ENCODE results near the gene CSHL1.
A peak's percentile ranks its signal among the peaks of the same experiment; 100 is the strongest.

DNA sequence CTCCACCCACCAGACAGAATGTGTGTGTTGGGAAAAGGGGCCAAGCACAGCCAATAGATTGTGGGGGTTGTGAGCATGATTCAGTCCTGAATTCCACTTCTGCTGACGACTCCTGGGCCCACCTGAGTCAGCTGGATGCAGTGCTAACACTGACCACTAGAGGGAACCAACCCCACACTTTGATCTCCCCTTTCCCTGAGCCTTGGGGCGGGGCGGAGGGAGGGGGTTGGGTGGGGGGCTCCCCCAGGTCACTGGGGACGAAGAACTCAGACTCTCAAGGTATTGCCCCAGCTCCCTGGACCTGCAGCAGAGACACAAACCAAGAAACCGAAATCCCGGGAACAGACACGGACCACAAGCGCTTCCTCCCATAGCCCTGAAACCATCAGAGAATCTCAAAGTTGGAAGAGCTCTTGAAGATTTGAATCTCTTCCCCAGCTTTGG is 621 bp upstream of the CSHL1 start:
- TF ChIP-seq, protein P1, sequence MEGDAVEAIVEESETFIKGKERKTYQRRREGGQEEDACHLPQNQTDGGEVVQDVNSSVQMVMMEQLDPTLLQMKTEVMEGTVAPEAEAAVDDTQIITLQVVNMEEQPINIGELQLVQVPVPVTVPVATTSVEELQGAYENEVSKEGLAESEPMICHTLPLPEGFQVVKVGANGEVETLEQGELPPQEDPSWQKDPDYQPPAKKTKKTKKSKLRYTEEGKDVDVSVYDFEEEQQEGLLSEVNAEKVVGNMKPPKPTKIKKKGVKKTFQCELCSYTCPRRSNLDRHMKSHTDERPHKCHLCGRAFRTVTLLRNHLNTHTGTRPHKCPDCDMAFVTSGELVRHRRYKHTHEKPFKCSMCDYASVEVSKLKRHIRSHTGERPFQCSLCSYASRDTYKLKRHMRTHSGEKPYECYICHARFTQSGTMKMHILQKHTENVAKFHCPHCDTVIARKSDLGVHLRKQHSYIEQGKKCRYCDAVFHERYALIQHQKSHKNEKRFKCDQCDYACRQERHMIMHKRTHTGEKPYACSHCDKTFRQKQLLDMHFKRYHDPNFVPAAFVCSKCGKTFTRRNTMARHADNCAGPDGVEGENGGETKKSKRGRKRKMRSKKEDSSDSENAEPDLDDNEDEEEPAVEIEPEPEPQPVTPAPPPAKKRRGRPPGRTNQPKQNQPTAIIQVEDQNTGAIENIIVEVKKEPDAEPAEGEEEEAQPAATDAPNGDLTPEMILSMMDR (conservative IDR thresholded peaks at IDR 0.05; ENCODE audit: low read depth in 2 of 2), result peak; percentile 43 to 82; a peak in 3 of 4 replicates
- TF ChIP-seq POLR2AphosphoS5 (IDR thresholded peaks at IDR 0.05; ENCODE audit: low read depth), result no peak
- TF ChIP-seq ZNF331 (CRISPR knock-in tag; IDR thresholded peaks at IDR 0.05; ENCODE audit: low read depth), result no peak
- TF ChIP-seq, protein P2, sequence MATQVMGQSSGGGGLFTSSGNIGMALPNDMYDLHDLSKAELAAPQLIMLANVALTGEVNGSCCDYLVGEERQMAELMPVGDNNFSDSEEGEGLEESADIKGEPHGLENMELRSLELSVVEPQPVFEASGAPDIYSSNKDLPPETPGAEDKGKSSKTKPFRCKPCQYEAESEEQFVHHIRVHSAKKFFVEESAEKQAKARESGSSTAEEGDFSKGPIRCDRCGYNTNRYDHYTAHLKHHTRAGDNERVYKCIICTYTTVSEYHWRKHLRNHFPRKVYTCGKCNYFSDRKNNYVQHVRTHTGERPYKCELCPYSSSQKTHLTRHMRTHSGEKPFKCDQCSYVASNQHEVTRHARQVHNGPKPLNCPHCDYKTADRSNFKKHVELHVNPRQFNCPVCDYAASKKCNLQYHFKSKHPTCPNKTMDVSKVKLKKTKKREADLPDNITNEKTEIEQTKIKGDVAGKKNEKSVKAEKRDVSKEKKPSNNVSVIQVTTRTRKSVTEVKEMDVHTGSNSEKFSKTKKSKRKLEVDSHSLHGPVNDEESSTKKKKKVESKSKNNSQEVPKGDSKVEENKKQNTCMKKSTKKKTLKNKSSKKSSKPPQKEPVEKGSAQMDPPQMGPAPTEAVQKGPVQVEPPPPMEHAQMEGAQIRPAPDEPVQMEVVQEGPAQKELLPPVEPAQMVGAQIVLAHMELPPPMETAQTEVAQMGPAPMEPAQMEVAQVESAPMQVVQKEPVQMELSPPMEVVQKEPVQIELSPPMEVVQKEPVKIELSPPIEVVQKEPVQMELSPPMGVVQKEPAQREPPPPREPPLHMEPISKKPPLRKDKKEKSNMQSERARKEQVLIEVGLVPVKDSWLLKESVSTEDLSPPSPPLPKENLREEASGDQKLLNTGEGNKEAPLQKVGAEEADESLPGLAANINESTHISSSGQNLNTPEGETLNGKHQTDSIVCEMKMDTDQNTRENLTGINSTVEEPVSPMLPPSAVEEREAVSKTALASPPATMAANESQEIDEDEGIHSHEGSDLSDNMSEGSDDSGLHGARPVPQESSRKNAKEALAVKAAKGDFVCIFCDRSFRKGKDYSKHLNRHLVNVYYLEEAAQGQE (IDR thresholded peaks at IDR 0.05; ENCODE audit: unreplicated experiment), result no peak
- no peak for TF ChIP-seq EZH2 (IDR thresholded peaks at IDR 0.05; ENCODE audit: low read depth, unreplicated experiment)
- TF ChIP-seq EZH2phosphoT487 (IDR thresholded peaks at IDR 0.05; ENCODE audit: unreplicated experiment), result no peak
- TF ChIP-seq, protein P3, sequence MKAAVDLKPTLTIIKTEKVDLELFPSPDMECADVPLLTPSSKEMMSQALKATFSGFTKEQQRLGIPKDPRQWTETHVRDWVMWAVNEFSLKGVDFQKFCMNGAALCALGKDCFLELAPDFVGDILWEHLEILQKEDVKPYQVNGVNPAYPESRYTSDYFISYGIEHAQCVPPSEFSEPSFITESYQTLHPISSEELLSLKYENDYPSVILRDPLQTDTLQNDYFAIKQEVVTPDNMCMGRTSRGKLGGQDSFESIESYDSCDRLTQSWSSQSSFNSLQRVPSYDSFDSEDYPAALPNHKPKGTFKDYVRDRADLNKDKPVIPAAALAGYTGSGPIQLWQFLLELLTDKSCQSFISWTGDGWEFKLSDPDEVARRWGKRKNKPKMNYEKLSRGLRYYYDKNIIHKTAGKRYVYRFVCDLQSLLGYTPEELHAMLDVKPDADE (IDR thresholded peaks at IDR 0.05), result no peak
- TF ChIP-seq CREB1 (CRISPR knock-in tag; IDR thresholded peaks at IDR 0.05; ENCODE audit: low read depth), result no peak
- TF ChIP-seq ZNF114 (CRISPR knock-in tag; IDR thresholded peaks at IDR 0.05), result no peak
- TF ChIP-seq JUNB (IDR thresholded peaks at IDR 0.05; ENCODE audit: unreplicated experiment), result no peak
- TF ChIP-seq, protein P4, sequence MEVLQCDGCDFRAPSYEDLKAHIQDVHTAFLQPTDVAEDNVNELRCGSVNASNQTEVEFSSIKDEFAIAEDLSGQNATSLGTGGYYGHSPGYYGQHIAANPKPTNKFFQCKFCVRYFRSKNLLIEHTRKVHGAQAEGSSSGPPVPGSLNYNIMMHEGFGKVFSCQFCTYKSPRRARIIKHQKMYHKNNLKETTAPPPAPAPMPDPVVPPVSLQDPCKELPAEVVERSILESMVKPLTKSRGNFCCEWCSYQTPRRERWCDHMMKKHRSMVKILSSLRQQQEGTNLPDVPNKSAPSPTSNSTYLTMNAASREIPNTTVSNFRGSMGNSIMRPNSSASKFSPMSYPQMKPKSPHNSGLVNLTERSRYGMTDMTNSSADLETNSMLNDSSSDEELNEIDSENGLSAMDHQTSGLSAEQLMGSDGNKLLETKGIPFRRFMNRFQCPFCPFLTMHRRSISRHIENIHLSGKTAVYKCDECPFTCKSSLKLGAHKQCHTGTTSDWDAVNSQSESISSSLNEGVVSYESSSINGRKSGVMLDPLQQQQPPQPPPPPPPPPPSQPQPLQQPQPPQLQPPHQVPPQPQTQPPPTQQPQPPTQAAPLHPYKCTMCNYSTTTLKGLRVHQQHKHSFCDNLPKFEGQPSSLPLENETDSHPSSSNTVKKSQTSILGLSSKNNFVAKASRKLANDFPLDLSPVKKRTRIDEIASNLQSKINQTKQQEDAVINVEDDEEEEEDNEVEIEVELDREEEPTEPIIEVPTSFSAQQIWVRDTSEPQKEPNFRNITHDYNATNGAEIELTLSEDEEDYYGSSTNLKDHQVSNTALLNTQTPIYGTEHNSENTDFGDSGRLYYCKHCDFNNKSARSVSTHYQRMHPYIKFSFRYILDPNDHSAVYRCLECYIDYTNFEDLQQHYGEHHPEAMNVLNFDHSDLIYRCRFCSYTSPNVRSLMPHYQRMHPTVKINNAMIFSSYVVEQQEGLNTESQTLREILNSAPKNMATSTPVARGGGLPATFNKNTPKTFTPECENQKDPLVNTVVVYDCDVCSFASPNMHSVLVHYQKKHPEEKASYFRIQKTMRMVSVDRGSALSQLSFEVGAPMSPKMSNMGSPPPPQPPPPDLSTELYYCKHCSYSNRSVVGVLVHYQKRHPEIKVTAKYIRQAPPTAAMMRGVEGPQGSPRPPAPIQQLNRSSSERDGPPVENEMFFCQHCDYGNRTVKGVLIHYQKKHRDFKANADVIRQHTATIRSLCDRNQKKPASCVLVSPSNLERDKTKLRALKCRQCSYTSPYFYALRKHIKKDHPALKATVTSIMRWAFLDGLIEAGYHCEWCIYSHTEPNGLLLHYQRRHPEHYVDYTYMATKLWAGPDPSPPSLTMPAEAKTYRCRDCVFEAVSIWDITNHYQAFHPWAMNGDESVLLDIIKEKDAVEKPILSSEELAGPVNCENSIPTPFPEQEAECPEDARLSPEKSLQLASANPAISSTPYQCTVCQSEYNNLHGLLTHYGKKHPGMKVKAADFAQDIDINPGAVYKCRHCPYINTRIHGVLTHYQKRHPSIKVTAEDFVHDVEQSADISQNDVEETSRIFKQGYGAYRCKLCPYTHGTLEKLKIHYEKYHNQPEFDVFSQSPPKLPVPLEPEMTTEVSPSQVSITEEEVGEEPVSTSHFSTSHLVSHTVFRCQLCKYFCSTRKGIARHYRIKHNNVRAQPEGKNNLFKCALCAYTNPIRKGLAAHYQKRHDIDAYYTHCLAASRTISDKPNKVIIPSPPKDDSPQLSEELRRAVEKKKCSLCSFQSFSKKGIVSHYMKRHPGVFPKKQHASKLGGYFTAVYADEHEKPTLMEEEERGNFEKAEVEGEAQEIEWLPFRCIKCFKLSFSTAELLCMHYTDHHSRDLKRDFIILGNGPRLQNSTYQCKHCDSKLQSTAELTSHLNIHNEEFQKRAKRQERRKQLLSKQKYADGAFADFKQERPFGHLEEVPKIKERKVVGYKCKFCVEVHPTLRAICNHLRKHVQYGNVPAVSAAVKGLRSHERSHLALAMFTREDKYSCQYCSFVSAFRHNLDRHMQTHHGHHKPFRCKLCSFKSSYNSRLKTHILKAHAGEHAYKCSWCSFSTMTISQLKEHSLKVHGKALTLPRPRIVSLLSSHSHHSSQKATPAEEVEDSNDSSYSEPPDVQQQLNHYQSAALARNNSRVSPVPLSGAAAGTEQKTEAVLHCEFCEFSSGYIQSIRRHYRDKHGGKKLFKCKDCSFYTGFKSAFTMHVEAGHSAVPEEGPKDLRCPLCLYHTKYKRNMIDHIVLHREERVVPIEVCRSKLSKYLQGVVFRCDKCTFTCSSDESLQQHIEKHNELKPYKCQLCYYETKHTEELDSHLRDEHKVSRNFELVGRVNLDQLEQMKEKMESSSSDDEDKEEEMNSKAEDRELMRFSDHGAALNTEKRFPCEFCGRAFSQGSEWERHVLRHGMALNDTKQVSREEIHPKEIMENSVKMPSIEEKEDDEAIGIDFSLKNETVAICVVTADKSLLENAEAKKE (CRISPR knock-in tag; IDR thresholded peaks at IDR 0.05), result no peak
